Measurements from ENCODE around the gene ME3. TPM values are rescaled to one million over a fixed set of nuclear protein-coding genes. Genes with fewer than 3 reads are reported as not detected.
A peak's percentile ranks its signal among the peaks of the same experiment; 100 is the strongest.

ME3 gene
- total RNA-seq, 1 experiment from 2014 or later: 35.3 TPM

GRCh38 chr11:86510097-86510496, 162.3 kb downstream of the ME3 start:
- BruUV-seq (replicated peaks): no TSS peak
- in situ Hi-C loops (cut with HindIII; ENCODE audit: low pct_unique_long_range_greater_than_20kb, low sequenced_read_pairs): no loop called here
- CTCF ChIA-PET: no interaction called here
- TF ChIP-seq SIN3A (IDR thresholded peaks at IDR 0.05; ENCODE audit: borderline replicate concordance, insufficient read depth, low read depth, low read length) (no peak), REST (IDR thresholded peaks at IDR 0.05; ENCODE audit: insufficient read depth in 1 of 2, low read depth in 2 of 2, low read length in 1 of 2) (no peak), TCF7L2 (IDR thresholded peaks at IDR 0.05; ENCODE audit: low read depth, low read length) (no peak), CTCF (IDR thresholded peaks at IDR 0.05) (no peak), POLR2AphosphoS5 (IDR thresholded peaks at IDR 0.05; ENCODE audit: low read depth, low read length) (no peak)
- H3K27ac ChIP-seq (ENCODE audit: low read length): peak overlapping the region; percentile 24; the same call in 1 of the 2 replicates
- H3K4me3 ChIP-seq (ENCODE audit: low read depth in 2 of 2, low read length in 2 of 2): no peak overlapping the region
- POLR2A ChIA-PET: no interaction called here
- H3K9me3 ChIP-seq (ENCODE audit: control insufficient read depth, insufficient read depth, low read depth, low read length): peaks cover 20% of the 10 kb centered on the region; the same call in 1 of the 2 replicates
- no peak for DNase-seq (ENCODE audit: low read depth, low spot score)
- no peaks in the 10 kb centered on the region for H3K36me3 ChIP-seq (ENCODE audit: control insufficient read depth, insufficient read depth, low read length)
- no peaks in the 10 kb centered on the region for H3K27me3 ChIP-seq (ENCODE audit: control insufficient read depth, insufficient read depth, low read length)
- intact Hi-C loops (cut with micrococcal nuclease; ENCODE audit: unreplicated experiment): no loop called here
- no peak for ATAC-seq
- H3K4me1 ChIP-seq (ENCODE audit: control insufficient read depth, insufficient read depth, low read length): peaks cover 26% of the 10 kb centered on the region

- TF ChIP-seq REST (IDR thresholded peaks at IDR 0.05; ENCODE audit: insufficient read depth in 1 of 2, low read depth in 2 of 2, low read length in 1 of 2) (no peak), SIN3A (IDR thresholded peaks at IDR 0.05; ENCODE audit: borderline replicate concordance, insufficient read depth, low read depth, low read length) (no peak), POLR2AphosphoS5 (IDR thresholded peaks at IDR 0.05; ENCODE audit: low read depth, low read length) (no peak), TCF7L2 (IDR thresholded peaks at IDR 0.05; ENCODE audit: low read depth, low read length) (no peak), CTCF (IDR thresholded peaks at IDR 0.05) (no peak)
- DNase-seq (ENCODE audit: low read depth, low spot score): no peak
- Histone ChIP-seq H3K36me3 (ENCODE audit: control insufficient read depth, insufficient read depth, low read length) (no peaks in the 10 kb centered on the region), H3K4me1 (ENCODE audit: control insufficient read depth, insufficient read depth, low read length) (peaks cover 21% of the 10 kb centered on the region), H3K27me3 (ENCODE audit: control insufficient read depth, insufficient read depth, low read length) (no peaks in the 10 kb centered on the region), H3K4me3 (ENCODE audit: low read depth in 2 of 2, low read length in 2 of 2) (no peak overlapping the region), H3K27ac (ENCODE audit: low read length) (peak overlapping the region; percentile 71; the same call in 1 of the 2 replicates), H3K9me3 (ENCODE audit: control insufficient read depth, insufficient read depth, low read depth, low read length) (peaks cover 20% of the 10 kb centered on the region; the same call in 1 of the 2 replicates)
- intact Hi-C loops (cut with micrococcal nuclease; ENCODE audit: unreplicated experiment): no loop called here
- in situ Hi-C loops (cut with HindIII; ENCODE audit: low pct_unique_long_range_greater_than_20kb, low sequenced_read_pairs): no loop called here
- ATAC-seq: no peak
- POLR2A ChIA-PET: interaction anchor here (0.6 kb wide), 1 partner anchor 56 kb away, joined by 3 read pairs; no protein-coding TSS in a partner anchor
- BruUV-seq (replicated peaks): no TSS peak
- CTCF ChIA-PET: interaction anchor here (0.6 kb wide), 1 partner anchor 1304 kb away, joined by 4 read pairs; no protein-coding TSS in a partner anchor
Observed at GRCh38 chr11:86509588-86509974, 162.8 kb downstream of the ME3 start.
